ENCODE results near the gene UGT2B7. TPM values are rescaled to one million over a fixed set of nuclear protein-coding genes. Genes with fewer than 3 reads are reported as not detected.
A peak's percentile ranks its signal among the peaks of the same experiment; 100 is the strongest.
"Not testable (repeated sequence)": the region's sequence is repeated elsewhere in the genome, so short reads cannot be mapped to it uniquely, and the experiment has no call there.

Gene UGT2B7
- total and polyA plus RNA-seq, 2 of the 13 experiments (the other 11 are each of a cell fraction or from before 2014, with no cell fraction given), result 26.8 to 41.8 TPM

DNA sequence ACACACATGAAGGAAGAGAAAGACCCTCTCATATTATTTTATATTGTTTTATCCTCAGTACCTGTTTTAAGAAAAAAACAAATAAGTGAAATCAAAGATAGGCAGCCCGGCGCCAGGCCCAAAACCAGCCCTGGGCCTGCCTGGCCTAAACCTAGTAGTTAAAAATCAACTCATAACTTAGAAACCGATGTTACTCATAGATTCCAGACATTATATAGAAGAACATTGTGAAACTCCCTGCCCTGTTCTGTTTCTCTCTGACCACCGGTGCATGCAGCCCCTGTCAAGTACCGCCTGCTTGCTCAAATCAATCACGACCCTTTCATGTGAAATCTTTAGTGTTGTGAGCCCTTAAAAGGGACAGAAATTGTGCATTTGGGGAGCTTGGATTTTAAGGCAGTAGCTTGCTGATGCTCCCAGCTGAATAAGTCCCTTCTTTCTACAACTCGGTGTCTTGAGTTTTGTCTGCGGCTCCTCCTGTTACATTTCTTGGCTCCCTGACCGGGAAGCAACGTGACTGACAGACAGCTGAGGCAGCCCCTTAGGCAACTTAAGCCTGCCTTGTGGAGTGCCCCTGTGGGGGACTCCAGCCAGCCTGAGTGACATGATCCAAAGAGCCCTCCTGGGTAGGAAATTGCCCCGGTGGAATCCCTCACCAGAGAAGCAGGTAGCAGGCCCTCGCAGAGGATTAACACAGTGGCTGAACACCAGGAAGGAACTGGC is 45.3 kb upstream of the UGT2B7 start (continued):
- TF ChIP-seq POLR2AphosphoS5 (IDR thresholded peaks at IDR 0.05; ENCODE audit: low read depth, low read length) (0 out of 2 replicates have a peak, but pooled peaks have one; percentile 21), ZNF430 (CRISPR knock-in tag; IDR thresholded peaks at IDR 0.05) (peak; percentile 44; the same call in 1 of the 2 replicates), NCOA2 (CRISPR knock-in tag; IDR thresholded peaks at IDR 0.05) (peak; percentile 10; the same call in 1 of the 2 replicates), ZFY (CRISPR knock-in tag; IDR thresholded peaks at IDR 0.05) (peak; percentile 55), GATAD2A (CRISPR knock-in tag; IDR thresholded peaks at IDR 0.05) (0 out of 2 replicates have a peak, but pooled peaks have one; percentile 14), FOSL2 (CRISPR knock-in tag; IDR thresholded peaks at IDR 0.05) (peak; percentile 47), SOX13 (CRISPR knock-in tag; conservative IDR thresholded peaks at IDR 0.05 in 1 of 2, IDR thresholded peaks at IDR 0.05 in 1 of 2) (peak in 1 of 2 experiments; percentile 11; a peak in 1 of 4 replicates), PHF8 (CRISPR knock-in tag; IDR thresholded peaks at IDR 0.05) (peak; percentile 24; the same call in 1 of the 2 replicates)
- TF ChIP-seq, protein P1, sequence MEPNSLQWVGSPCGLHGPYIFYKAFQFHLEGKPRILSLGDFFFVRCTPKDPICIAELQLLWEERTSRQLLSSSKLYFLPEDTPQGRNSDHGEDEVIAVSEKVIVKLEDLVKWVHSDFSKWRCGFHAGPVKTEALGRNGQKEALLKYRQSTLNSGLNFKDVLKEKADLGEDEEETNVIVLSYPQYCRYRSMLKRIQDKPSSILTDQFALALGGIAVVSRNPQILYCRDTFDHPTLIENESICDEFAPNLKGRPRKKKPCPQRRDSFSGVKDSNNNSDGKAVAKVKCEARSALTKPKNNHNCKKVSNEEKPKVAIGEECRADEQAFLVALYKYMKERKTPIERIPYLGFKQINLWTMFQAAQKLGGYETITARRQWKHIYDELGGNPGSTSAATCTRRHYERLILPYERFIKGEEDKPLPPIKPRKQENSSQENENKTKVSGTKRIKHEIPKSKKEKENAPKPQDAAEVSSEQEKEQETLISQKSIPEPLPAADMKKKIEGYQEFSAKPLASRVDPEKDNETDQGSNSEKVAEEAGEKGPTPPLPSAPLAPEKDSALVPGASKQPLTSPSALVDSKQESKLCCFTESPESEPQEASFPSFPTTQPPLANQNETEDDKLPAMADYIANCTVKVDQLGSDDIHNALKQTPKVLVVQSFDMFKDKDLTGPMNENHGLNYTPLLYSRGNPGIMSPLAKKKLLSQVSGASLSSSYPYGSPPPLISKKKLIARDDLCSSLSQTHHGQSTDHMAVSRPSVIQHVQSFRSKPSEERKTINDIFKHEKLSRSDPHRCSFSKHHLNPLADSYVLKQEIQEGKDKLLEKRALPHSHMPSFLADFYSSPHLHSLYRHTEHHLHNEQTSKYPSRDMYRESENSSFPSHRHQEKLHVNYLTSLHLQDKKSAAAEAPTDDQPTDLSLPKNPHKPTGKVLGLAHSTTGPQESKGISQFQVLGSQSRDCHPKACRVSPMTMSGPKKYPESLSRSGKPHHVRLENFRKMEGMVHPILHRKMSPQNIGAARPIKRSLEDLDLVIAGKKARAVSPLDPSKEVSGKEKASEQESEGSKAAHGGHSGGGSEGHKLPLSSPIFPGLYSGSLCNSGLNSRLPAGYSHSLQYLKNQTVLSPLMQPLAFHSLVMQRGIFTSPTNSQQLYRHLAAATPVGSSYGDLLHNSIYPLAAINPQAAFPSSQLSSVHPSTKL (CRISPR knock-in tag; IDR thresholded peaks at IDR 0.05), result peak; percentile 47; the same call in 1 of the 2 replicates
- not testable (repeated sequence) for TF ChIP-seq SOX13 (IDR thresholded peaks at IDR 0.05)
